ENCODE data around the gene EIPR1. TPM values are rescaled to one million over a fixed set of nuclear protein-coding genes. Genes with fewer than 3 reads are reported as not detected.

The EIPR1 gene
- total and polyA plus RNA-seq, 2 of the 13 experiments (the other 11 are each of a cell fraction or from before 2014, with no cell fraction given) = 70.0 to 96.3 TPM

- peak; percentile 88 for TF ChIP-seq ZHX1 (CRISPR knock-in tag; IDR thresholded peaks at IDR 0.05; ENCODE audit: low read depth)
- no peak for TF ChIP-seq FOXO1 (CRISPR knock-in tag; IDR thresholded peaks at IDR 0.05)
- TF ChIP-seq ZBTB2 (CRISPR knock-in tag; IDR thresholded peaks at IDR 0.05; ENCODE audit: low read depth) = no peak
- TF ChIP-seq HDAC2 (CRISPR knock-in tag; IDR thresholded peaks at IDR 0.05) = peak; percentile 65; the same call in 1 of the 2 replicates
- TF ChIP-seq ZNF274 (CRISPR knock-in tag; IDR thresholded peaks at IDR 0.05) = no peak
- no peak for TF ChIP-seq NONO (IDR thresholded peaks at IDR 0.05)
- TF ChIP-seq NONO (CRISPR knock-in tag; conservative IDR thresholded peaks at IDR 0.05) = peak; percentile 61
- no peak for TF ChIP-seq BRD4 (CRISPR knock-in tag; IDR thresholded peaks at IDR 0.05)
- TF ChIP-seq ZNF3 (CRISPR knock-in tag; IDR thresholded peaks at IDR 0.05) = no peak
- 0 out of 2 replicates have a peak, but pooled peaks have one; percentile 85 for TF ChIP-seq TOPORS (CRISPR knock-in tag; IDR thresholded peaks at IDR 0.05)
- TF ChIP-seq PHF8 (CRISPR knock-in tag; IDR thresholded peaks at IDR 0.05) = 0 out of 2 replicates have a peak, but pooled peaks have one; percentile 23
- 0 out of 2 replicates have a peak, but pooled peaks have one; percentile 2 for TF ChIP-seq STAG1 (CRISPR knock-in tag; IDR thresholded peaks at IDR 0.05)
- no peak for TF ChIP-seq NFYC (CRISPR knock-in tag; IDR thresholded peaks at IDR 0.05)
- no peak; the same call in 1 of the 2 replicates for TF ChIP-seq SP2 (CRISPR knock-in tag; IDR thresholded peaks at IDR 0.05)
- no peak for TF ChIP-seq ZC3H4 (CRISPR knock-in tag; IDR thresholded peaks at IDR 0.05; ENCODE audit: borderline replicate concordance)
- TF ChIP-seq ZNF17 (CRISPR knock-in tag; IDR thresholded peaks at IDR 0.05) = no peak
- peak; percentile 47; the same call in 1 of the 2 replicates for TF ChIP-seq HDAC1 (CRISPR knock-in tag; IDR thresholded peaks at IDR 0.05)
- peak; percentile 83 for TF ChIP-seq HOXA3 (CRISPR knock-in tag; IDR thresholded peaks at IDR 0.05)
- TF ChIP-seq NR1H2 (CRISPR knock-in tag; IDR thresholded peaks at IDR 0.05; ENCODE audit: borderline replicate concordance, low read depth) = no peak
- TF ChIP-seq RNF2 (conservative IDR thresholded peaks at IDR 0.05; ENCODE audit: low read depth) = no peak
- TF ChIP-seq DZIP1 (CRISPR knock-in tag; IDR thresholded peaks at IDR 0.05) = no peak
- TF ChIP-seq AKAP8 (CRISPR knock-in tag; IDR thresholded peaks at IDR 0.05) = no peak; the same call in 1 of the 2 replicates
- TF ChIP-seq ZBTB38 (CRISPR knock-in tag; IDR thresholded peaks at IDR 0.05) = peak; percentile 84
- no peak for TF ChIP-seq HOXA7 (CRISPR knock-in tag; IDR thresholded peaks at IDR 0.05)
- no peak for TF ChIP-seq BRCA1 (CRISPR knock-in tag; IDR thresholded peaks at IDR 0.05)
- peak; percentile 49 for TF ChIP-seq SKI (IDR thresholded peaks at IDR 0.05; ENCODE audit: partially characterized antibody)
Observed at GRCh38 chr2:3324404-3325281, 53.0 kb downstream of the EIPR1 start (continued).

Measured in HepG2 (cell line).